Gastroesophageal sphincter (tissue), 3 donors: ENCODE results near the gene CDK16.

Experiments
- EP300 ChIP-seq: sonication (generic); formaldehyde crosslinking; IDR thresholded peaks from one replicate; pipeline ENCODE4 v1.6.1; 2017; ENCODE audit warnings: antibody characterized with exemption, mild to moderate bottlenecking
- POLR2A ChIP-seq, 2 donors: fragments of 450-650 bp; IDR thresholded peaks; one replicate each; pipeline ENCODE4 v1.6.1; 2017; ENCODE audit warnings: antibody characterized with exemption in 2 of 2, mild to moderate bottlenecking in 2 of 2, moderate library complexity in 1 of 2
- POLR2AphosphoS5 ChIP-seq: sonication (generic); formaldehyde crosslinking; IDR thresholded peaks from one replicate; pipeline ENCODE4 v1.6.1; 2017; ENCODE audit warnings: antibody characterized with exemption
- TF ChIP-seq, protein P1 (sequence below), 4 experiments: fragments of 200-600 bp in 2 of 4; fragments of 450-650 bp in 2 of 4; sonication (generic) in 1 of 4; IDR thresholded peaks; one replicate each; pipeline ENCODE4 v1.5.1; 2017 to 2019; ENCODE audit warnings: antibody characterized with exemption in 4 of 4, mild to moderate bottlenecking in 2 of 4, moderate library complexity in 2 of 4

DNA sequence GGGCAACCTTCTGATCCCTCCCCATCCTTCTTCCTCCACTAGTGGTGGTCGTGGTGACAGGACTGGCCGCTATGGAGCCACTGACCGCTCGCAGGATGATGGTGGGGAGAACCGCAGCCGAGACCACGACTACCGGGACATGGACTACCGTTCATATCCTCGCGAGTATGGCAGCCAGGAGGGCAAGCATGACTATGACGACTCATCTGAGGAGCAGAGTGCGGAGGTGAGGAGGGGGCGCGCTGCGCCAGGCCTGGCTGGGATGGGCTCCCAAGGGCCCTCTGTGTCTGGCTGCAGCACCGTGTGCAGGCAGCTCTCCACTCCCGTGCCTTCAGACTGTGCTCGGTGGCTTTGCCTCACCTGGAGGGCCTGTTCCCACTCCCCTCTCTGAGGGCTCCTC lies 49.2 kb upstream of the CDK16 start:
- TF ChIP-seq, protein P1, sequence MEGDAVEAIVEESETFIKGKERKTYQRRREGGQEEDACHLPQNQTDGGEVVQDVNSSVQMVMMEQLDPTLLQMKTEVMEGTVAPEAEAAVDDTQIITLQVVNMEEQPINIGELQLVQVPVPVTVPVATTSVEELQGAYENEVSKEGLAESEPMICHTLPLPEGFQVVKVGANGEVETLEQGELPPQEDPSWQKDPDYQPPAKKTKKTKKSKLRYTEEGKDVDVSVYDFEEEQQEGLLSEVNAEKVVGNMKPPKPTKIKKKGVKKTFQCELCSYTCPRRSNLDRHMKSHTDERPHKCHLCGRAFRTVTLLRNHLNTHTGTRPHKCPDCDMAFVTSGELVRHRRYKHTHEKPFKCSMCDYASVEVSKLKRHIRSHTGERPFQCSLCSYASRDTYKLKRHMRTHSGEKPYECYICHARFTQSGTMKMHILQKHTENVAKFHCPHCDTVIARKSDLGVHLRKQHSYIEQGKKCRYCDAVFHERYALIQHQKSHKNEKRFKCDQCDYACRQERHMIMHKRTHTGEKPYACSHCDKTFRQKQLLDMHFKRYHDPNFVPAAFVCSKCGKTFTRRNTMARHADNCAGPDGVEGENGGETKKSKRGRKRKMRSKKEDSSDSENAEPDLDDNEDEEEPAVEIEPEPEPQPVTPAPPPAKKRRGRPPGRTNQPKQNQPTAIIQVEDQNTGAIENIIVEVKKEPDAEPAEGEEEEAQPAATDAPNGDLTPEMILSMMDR (IDR thresholded peaks at IDR 0.05) = no peak
- TF ChIP-seq POLR2A (IDR thresholded peaks at IDR 0.05) (no peak), EP300 (no peak), POLR2AphosphoS5 (no peak)
